ENCODE measurements around the gene ZNF598.

- no peak for TF ChIP-seq ZBTB7A (IDR thresholded peaks at IDR 0.05; ENCODE audit: low read depth)
- no peak for TF ChIP-seq CREB1 (IDR thresholded peaks at IDR 0.05; ENCODE audit: low read depth)
Measured at GRCh38 chr16:1968146-1968953, 41.3 kb downstream of the ZNF598 start.
